NCI-H2107 treated with DMSO at 0.1 percent for 48 hours (cell line): ENCODE measurements around the gene MSH3.
"Not testable (repeated sequence)": the region's sequence is repeated elsewhere in the genome, so short reads cannot be mapped to it uniquely, and the experiment has no call there.

Source experiments
- DNase-seq: peaks from one replicate; lab custom pipeline; 2025; ENCODE audit not compliant: unreplicated experiment; lab: John Stamatoyannopoulos, UW

MSH3 gene

GRCh38 chr5:80705216-80705769 is 50.8 kb downstream of the MSH3 start:
- no peak for DNase-seq

GRCh38 chr5:80705801-80706200 is 51.3 kb downstream of the MSH3 start:
- DNase-seq, result no peak

GRCh38 chr5:80706835-80707447 is 52.5 kb downstream of the MSH3 start:
- DNase-seq, result no peak

GRCh38 chr5:80707645-80708044 is 53.2 kb downstream of the MSH3 start:
- no peak for DNase-seq

- DNase-seq, result no peak
These were observed 56.8 kb downstream of the MSH3 start for GRCh38 chr5:80711216-80711615.

- no peak for DNase-seq
These were observed 57.5 kb downstream of the MSH3 start for GRCh38 chr5:80711938-80712337.

GRCh38 chr5:80712919-80713318 is 58.5 kb downstream of the MSH3 start:
- DNase-seq, result no peak

- no peak for DNase-seq
These were observed 59.2 kb downstream of the MSH3 start for GRCh38 chr5:80713631-80714030.

- no peak for DNase-seq
These were observed 60.3 kb downstream of the MSH3 start for GRCh38 chr5:80714570-80715298.

GRCh38 chr5:80715887-80716286 is 61.4 kb downstream of the MSH3 start:
- no peak for DNase-seq

GRCh38 chr5:80720181-80720580 is 65.7 kb downstream of the MSH3 start:
- no peak for DNase-seq

- DNase-seq, result no peak
These were observed 68.5 kb downstream of the MSH3 start for GRCh38 chr5:80722916-80723315.

- no peak for DNase-seq
These were observed 71.0 kb downstream of the MSH3 start for GRCh38 chr5:80725446-80725845.

- no peak for DNase-seq
These were observed 82.3 kb downstream of the MSH3 start for GRCh38 chr5:80736730-80737129.

GRCh38 chr5:80738466-80738865 is 84.0 kb downstream of the MSH3 start:
- no peak for DNase-seq

GRCh38 chr5:80739057-80739456 is 84.6 kb downstream of the MSH3 start:
- DNase-seq, result no peak

GRCh38 chr5:80739496-80739895 is 85.0 kb downstream of the MSH3 start:
- no peak for DNase-seq

- no peak for DNase-seq
These were observed 85.4 kb downstream of the MSH3 start for GRCh38 chr5:80739898-80740297.

GRCh38 chr5:80740488-80740887 is 86.0 kb downstream of the MSH3 start:
- DNase-seq, result not testable (repeated sequence)

- no peak for DNase-seq
These were observed 86.5 kb downstream of the MSH3 start for GRCh38 chr5:80740999-80741398.

- DNase-seq, result no peak
These were observed 89.7 kb downstream of the MSH3 start for GRCh38 chr5:80744149-80744548.

GRCh38 chr5:80745490-80745889 is 91.0 kb downstream of the MSH3 start:
- no peak for DNase-seq

- no peak for DNase-seq
These were observed 93.5 kb downstream of the MSH3 start for GRCh38 chr5:80747922-80748321.
